SU-DHL-6 (cell line): ENCODE data around the gene FOXRED1.
A peak's percentile ranks its signal among the peaks of the same experiment; 100 is the strongest.

Experiments
- H2AFZ ChIP-seq: fragments of 200-600 bp; sonication (generic); 2 replicates; pipeline ENCODE4 v1.6.1; 2014; ENCODE audit warnings: low read depth, mild to moderate bottlenecking, moderate library complexity, mixed read lengths, antibody characterized with exemption, low read length; ENCODE audit not compliant: severe bottlenecking
- H3F3A ChIP-seq: fragments of 200-600 bp; shearing (Covaris generic); 2 replicates; pipeline ENCODE4 v1.6.0; 2016; ENCODE audit warnings: antibody characterized with exemption, mild to moderate bottlenecking; ENCODE audit not compliant: insufficient read depth
- H3K27ac ChIP-seq: fragments of 200-600 bp; sonication (generic); 2 replicates; pipeline ENCODE4 v1.5.1; 2016; ENCODE audit warnings: low read depth, mild to moderate bottlenecking, low read length, moderate library complexity, mixed read lengths
- H3K27me3 ChIP-seq: fragments of 200-600 bp; sonication (generic), shearing (Covaris generic); 2 replicates; pipeline ENCODE4 v1.6.0; 2014; ENCODE audit warnings: mild to moderate bottlenecking, low read length
- H3K36me3 ChIP-seq: fragments of 200-600 bp; sonication (generic); 2 replicates; pipeline ENCODE4 v1.6.1; 2014; ENCODE audit warnings: mild to moderate bottlenecking, low read length, mixed read lengths
- H3K4me2 ChIP-seq: fragments of 300-600, 200-600 bp; shearing (Covaris generic), sonication (generic); 2 replicates; pipeline ENCODE4 v1.6.0; 2014; ENCODE audit warnings: low read length, low read depth, mild to moderate bottlenecking; ENCODE audit not compliant: poor library complexity, severe bottlenecking
- H3K4me3 ChIP-seq: fragments of 200-600 bp; sonication (generic); 2 replicates; pipeline ENCODE4 v1.5.1; 2014; ENCODE audit warnings: antibody characterized with exemption, low read length, mild to moderate bottlenecking, mixed read lengths; ENCODE audit not compliant: insufficient read depth, poor library complexity, severe bottlenecking
- H3K79me2 ChIP-seq: fragments of 200-600 bp; sonication (generic); 2 replicates; pipeline ENCODE4 v1.6.1; 2014; ENCODE audit warnings: mild to moderate bottlenecking, low read length, moderate library complexity; ENCODE audit not compliant: insufficient read depth
- H3K9ac ChIP-seq: fragments of 200-600 bp; sonication (generic); 2 replicates; pipeline ENCODE4 v1.7.0; 2014; ENCODE audit warnings: mild to moderate bottlenecking, low read length
- H3K9me2 ChIP-seq: fragments of 200-600 bp; sonication (generic); replicated peaks from 2 replicates; pipeline ENCODE4 v1.6.1; 2014; ENCODE audit warnings: low read length; ENCODE audit not compliant: insufficient read depth
- H3K9me3 ChIP-seq: fragments of 200-600 bp; sonication (generic); 2 replicates; pipeline ENCODE4 v1.6.1; 2014; ENCODE audit warnings: low read length, mixed read lengths; ENCODE audit not compliant: insufficient read depth
- H4K20me1 ChIP-seq: fragments of 200-600 bp; sonication (generic); 2 replicates; pipeline ENCODE4 v1.6.1; 2014; ENCODE audit warnings: low read depth, mild to moderate bottlenecking, antibody characterized with exemption, low read length, moderate library complexity, mixed read lengths
- EZH2phosphoT487 ChIP-seq: fragments of 200-600 bp; sonication (generic), shearing (Covaris generic); conservative IDR thresholded peaks from 2 replicates; pipeline ENCODE4 v1.6.1; 2018; ENCODE audit warnings: mild to moderate bottlenecking, antibody characterized with exemption, low read length, moderate library complexity, mixed read lengths
- TF ChIP-seq, protein P1 (sequence below): fragments of 200-600 bp; sonication (generic); IDR thresholded peaks from one replicate; pipeline ENCODE4 v1.5.1; 2017; ENCODE audit warnings: antibody characterized with exemption, mild to moderate bottlenecking, low read length, moderate library complexity; ENCODE audit not compliant: insufficient read depth, poor library complexity, severe bottlenecking

Gene FOXRED1

DNA sequence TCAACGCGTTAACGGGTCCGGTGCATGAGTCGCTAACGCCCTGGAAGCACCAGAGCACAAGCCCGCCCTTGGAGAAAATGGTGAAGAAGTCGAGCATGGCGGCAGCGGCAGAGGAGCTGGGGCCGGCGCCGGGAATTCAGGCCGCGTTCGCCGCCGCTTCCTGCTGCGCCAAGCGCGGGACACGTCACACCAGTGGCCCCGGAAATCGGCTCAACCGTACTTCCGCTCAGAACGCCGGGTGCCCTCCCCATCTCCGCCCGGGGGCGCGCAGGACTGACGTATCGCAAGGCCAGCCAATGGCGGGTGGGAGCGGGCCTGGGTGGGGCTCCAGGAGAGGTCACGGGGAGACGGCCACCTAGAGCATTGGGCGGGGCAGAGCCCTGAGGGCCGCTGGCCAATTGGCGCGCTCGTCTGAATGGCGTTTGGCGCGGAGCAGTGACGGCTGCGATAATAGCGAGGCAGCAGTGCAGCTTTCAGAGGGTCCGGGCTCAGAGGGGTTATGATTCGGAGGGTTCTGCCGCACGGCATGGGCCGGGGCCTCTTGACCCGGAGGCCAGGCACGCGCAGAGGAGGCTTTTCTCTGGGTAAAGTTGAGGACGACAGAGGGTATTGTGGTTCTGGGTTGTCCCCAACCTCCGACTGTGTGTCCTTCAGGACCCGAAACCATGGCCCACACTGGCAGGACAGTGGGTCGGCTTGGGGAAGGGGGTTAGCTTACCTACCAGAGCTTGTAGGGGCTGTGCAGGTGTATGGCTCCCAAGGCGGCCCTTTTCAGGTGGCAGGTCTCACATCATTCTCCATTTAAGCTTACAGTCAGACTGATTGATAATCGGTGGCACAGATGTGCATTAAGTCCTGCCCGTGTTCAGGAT is at the start of gene FOXRED1, which contains the start of gene SRPRA:
TSS of gene FOXRED1 (plus strand) at position 447 of the 872 bp plus-strand sequence. CDS start at position 500, 53 bp downstream.
TSS of gene SRPRA (minus strand) at position 188 of the 872 bp plus-strand sequence. CDS start at position 97, 91 bp downstream.
- Histone ChIP-seq H4K20me1 (no peaks in the 10 kb centered on the region), H3K4me2 (peak within 1 kb of the TSS; percentile 80), H3K79me2 (peaks cover 25% of the 10 kb centered on the region), H3K9me2 (no peaks in the 10 kb centered on the region), H3F3A (no peaks in the 10 kb centered on the region), H2AFZ (peak within 1 kb of the TSS; percentile 76), H3K27ac (0 out of 2 replicates have a peak within 1 kb of the TSS, but pooled peaks have one; percentile 23), H3K9me3 (no peaks in the 10 kb centered on the region), H3K9ac (peak within 1 kb of the TSS; percentile 74), H3K36me3 (no peaks in the 10 kb centered on the region), H3K4me3 (peak within 1 kb of the TSS; percentile 75), H3K27me3 (no peaks in the 10 kb centered on the region)
- no peak for TF ChIP-seq EZH2phosphoT487
- TF ChIP-seq, protein P1, sequence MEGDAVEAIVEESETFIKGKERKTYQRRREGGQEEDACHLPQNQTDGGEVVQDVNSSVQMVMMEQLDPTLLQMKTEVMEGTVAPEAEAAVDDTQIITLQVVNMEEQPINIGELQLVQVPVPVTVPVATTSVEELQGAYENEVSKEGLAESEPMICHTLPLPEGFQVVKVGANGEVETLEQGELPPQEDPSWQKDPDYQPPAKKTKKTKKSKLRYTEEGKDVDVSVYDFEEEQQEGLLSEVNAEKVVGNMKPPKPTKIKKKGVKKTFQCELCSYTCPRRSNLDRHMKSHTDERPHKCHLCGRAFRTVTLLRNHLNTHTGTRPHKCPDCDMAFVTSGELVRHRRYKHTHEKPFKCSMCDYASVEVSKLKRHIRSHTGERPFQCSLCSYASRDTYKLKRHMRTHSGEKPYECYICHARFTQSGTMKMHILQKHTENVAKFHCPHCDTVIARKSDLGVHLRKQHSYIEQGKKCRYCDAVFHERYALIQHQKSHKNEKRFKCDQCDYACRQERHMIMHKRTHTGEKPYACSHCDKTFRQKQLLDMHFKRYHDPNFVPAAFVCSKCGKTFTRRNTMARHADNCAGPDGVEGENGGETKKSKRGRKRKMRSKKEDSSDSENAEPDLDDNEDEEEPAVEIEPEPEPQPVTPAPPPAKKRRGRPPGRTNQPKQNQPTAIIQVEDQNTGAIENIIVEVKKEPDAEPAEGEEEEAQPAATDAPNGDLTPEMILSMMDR = no peak

DNA sequence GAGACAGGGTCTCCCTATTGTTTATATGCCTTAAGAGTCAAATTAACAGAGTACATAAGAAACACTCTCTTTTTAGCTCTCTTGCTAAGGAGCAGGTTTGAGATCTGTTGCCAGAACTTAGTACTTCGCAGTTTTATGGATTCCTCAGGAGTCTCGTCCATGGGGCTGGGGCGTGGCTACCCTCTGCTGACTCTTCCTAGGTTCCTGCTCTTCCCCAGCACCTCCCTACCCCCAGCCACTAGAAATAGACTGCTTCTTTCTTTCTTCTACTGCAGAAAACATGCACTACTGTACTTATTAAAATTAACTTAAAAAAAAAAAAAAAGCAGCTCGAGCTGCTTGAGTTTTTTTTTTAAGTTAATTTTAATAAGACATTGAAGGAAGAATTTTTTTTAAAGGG is 49.4 kb upstream of the FOXRED1 start:
- Histone ChIP-seq H3K79me2 (peaks cover 25% of the 10 kb centered on the region; the same call in 1 of the 2 replicates), H3K4me3 (no peak overlapping the region), H3K36me3 (no peaks in the 10 kb centered on the region)

DNA sequence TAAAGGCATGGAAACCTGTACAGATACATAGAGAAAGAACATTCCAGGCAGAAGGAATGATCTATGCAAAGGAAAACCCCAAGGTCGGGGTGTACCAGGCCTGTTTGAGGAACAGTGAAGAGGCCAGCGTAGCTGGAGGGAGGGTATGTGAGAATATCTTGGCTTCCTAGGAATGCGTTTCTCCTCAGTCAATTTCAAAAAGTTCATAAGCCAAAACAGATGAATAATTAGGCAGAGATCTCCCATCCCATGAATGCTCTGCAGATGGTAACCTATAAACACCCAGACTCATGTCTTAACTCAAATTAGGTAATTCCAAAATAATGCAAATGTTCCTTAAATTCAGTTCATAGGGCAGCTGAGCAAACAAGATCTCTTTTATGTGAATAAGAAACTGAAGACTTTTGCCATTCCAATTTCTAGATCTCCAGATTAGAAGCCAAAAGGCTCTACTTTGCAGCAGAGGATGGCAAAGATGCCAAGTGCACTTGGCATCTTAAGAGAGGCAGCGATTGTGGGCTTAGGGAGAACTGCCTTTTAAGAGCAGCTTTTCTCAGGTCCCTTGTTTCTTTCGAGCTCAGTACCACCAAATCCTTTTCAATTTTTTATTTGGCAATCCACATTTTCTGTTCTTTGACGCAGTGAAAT is 44.2 kb upstream of the FOXRED1 start:
- no peaks in the 10 kb centered on the region for H3K9me3 ChIP-seq
- H3K4me3 ChIP-seq = no peak overlapping the region
- H3K79me2 ChIP-seq = peaks cover 20% of the 10 kb centered on the region; the same call in 1 of the 2 replicates
- TF ChIP-seq, protein P1 = no peak
- TF ChIP-seq EZH2phosphoT487 = no peak
- H3K36me3 ChIP-seq = no peaks in the 10 kb centered on the region
- no peaks in the 10 kb centered on the region for H3F3A ChIP-seq
- no peak overlapping the region for H3K27ac ChIP-seq
- no peak overlapping the region for H2AFZ ChIP-seq
- no peak overlapping the region for H3K9ac ChIP-seq
- H3K4me2 ChIP-seq = no peak overlapping the region
- H3K27me3 ChIP-seq = no peaks in the 10 kb centered on the region
- H4K20me1 ChIP-seq = no peaks in the 10 kb centered on the region
- no peaks in the 10 kb centered on the region for H3K9me2 ChIP-seq

More for the DNA sequence above, 49.4 kb upstream of the FOXRED1 start:
- no peaks in the 10 kb centered on the region for H3F3A ChIP-seq
- H3K9me3 ChIP-seq = no peaks in the 10 kb centered on the region
- no peak overlapping the region for H2AFZ ChIP-seq
- no peaks in the 10 kb centered on the region for H4K20me1 ChIP-seq
- H3K27ac ChIP-seq = no peak overlapping the region
- no peaks in the 10 kb centered on the region for H3K9me2 ChIP-seq
- no peak overlapping the region for H3K9ac ChIP-seq
- H3K27me3 ChIP-seq = no peaks in the 10 kb centered on the region
- TF ChIP-seq, protein P1 = no peak
- TF ChIP-seq EZH2phosphoT487 = no peak
- no peak overlapping the region for H3K4me2 ChIP-seq
